GM21723 (cell line): ENCODE measurements around the gene ABCD1.
"Not testable (repeated sequence)": the region's sequence is repeated elsewhere in the genome, so short reads cannot be mapped to it uniquely, and the experiment has no call there.

Experiments used
- ATAC-seq: cut with Tn5 transposase; IDR thresholded peaks from one replicate; pipeline ENCODE4 v1.9.1; 2021; ENCODE audit warnings: mild to moderate bottlenecking, moderate library complexity; ENCODE audit not compliant: unreplicated experiment

ABCD1 gene

DNA sequence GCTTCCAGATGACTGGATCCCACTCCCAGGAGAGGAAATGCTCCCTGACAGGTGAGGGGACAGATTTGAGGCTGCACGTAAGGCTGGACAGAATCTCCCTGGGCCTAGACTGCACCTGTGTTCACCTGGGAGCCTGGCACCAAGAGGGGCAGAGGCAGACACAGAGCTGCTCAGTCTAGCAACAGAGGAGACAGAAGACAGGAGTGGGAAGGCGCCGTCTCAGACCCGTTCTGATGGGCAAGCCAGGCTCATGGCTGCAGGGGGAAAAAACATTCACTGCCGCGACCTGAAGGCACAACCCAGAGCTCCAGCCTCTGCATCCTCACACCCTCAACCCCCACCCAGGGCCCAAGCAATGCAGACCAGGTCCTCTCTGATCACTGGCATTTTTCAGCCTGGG, 17.2 kb upstream of the ABCD1 start:
- no peak for ATAC-seq

DNA sequence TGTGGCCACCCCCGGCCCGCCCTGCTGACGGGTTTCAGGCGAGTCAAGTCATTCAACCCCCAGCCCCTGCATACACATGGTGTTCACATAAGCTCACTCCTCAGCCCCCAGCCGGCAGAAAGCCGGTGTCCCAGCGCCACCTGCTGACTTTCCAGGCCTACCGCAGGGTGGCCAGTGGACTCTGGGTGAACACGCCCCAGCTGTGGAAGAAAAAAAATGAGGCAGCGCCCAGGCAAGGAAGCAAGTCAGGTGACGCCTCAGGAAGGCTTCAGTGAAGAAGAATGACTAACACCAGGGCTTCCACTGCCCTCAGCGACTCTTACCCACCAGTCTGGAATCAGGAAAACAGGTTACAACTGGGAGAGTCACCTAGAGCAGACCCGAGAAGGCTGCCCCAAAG, 16.2 kb upstream of the ABCD1 start:
- no peak for ATAC-seq

DNA sequence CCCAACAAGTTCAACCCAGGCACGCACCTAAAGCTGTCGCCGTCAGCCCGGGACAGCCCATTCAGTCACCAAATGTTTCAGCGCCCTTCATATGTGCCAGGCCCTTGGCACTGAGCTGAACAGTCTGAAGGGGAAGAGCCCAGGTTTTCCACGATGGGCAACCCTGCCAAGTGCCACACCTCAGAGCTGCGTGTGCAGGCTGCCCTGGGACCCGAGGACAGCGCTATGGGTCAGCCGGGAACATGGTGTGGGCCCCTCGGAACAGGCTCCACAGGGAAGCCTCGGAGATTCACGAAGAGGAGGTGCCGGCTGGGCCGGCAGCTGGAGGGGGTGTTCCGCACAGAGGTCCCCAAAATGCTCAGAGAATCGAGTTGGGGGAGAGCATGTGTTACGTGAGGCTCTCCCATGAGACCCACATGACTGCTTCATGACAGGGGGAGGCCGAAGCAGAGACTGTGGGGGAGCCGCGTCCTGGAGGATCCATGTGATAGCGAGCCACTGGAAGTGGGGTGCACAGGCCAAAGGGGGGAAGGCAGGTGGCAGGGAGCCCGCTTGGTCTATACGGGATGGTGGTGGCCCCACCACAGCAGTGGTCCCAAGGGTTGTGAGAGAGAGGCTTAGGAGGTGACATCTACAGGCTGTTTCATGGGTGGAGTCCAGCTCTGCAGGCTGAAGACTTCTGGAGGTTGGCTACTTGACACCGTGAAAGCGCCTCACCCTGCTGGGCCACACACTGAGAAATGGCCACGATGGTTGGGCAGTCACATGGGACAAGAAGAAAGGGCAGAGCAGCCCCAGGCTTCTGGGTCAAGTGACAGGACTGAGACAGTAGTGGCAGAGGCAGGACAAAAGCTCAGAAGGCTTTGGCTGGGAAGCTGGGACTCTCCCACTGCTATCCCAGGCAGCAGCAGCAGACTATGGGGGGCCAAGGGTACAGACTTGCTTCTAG, 14.7 kb upstream of the ABCD1 start:
- no peak for ATAC-seq

DNA sequence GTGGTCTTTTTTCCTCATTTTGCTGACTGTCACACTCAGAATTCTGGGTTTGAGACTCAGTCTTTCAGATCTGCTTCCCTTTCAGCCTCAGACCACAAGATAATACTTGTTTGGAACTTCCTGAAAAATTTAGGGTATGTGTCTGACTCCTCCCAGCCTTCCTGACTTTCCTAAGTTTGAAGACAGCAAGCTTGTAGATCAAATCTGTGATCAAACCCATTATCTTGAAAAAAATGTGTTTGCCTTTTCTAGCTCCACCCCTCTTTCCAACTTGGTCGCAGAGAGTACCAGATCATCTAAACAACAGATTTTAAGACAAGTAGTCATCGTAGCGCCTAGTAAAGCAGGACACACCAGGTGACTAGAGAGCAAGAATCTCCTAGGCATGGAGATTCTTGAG, 10.4 kb upstream of the ABCD1 start:
- ATAC-seq, result no peak

DNA sequence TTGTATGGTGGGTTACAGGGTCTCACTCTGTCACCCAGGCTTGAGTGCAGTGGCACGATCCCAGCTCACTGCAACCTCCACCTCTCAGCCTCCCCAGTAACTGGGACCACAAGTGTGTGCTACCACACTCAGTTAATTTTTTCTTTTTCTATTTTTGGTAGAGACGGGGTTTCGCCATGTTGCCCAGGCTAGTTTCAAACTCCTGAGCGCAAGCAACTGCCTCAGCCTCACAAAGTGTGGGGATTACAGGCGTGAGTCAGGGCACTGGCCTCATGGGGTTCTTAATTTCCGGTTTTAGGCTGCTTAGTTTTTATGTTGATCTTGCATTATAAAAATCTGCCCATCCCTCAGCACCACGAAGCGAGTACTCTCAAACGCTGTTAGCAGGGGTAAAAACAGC, 7.2 kb upstream of the ABCD1 start:
- no peak for ATAC-seq

DNA sequence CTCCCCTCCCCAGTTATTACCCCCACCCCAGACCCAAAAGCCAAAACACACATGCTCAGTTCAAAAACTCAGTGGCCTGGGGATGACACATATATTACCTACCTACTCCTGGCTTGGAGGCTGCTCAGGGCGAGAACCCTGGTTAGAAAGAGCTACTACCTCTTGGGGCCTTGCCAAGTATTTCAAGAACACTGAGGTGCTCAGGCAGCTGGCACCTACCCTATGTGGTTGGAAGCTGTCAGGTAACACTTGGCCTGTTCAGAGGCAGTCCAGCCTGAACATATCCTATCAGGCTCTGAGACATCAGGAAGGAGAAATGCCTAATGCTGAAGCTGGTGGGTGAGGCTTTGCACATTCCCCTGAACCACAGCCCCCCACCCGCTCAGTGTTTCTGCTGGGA, 5.4 kb upstream of the ABCD1 start:
- no peak for ATAC-seq

DNA sequence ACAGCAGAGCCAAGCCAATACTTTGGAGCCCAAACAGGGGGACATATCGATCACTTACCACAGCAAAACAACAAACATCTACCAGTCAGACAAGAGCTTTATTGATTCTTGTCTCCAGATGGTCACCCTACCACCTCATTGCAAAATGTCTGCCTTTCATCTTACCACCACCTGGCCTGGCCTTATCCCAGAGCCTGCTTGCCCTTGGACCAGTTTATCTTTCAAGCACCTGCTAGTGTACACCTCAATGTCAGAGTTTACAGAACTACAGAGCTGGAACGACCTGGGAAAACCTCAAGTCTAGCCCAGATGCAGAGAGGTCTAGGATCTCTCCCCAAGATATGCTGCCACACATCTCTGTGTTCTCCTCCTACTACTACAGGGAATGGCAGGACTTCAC, 5.0 kb upstream of the ABCD1 start:
- no peak for ATAC-seq

DNA sequence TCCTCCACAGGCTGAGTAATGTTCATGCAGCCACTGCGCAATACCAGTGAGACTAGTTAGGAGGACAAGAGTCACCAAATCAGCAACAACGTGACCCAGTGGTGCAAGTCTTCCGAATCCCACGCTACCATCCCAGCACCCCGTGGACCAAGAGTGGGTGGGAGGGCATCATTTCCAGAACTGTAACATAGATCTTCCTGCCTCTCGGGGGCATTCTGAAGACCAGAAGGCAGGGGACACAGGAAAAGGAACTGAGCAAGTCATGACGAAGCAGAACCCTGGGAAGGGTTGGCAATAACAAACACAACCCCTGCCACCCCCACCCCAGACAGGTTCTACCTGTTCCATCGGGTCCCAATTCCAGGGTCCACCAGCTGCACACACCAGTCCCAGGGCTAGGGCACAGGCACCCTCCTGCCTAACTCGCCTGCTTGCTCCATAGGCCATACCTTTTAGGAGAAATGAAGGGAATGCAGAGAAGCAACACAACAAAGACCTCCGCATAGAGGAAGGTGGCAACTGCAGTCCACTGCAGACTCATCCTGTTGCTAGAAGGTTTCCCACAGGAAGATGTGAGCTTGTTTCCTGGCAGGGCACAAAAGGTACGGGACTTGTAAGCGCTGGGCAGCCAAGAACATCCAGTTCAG, 1.8 kb upstream of the ABCD1 start:
- ATAC-seq, result no peak

DNA sequence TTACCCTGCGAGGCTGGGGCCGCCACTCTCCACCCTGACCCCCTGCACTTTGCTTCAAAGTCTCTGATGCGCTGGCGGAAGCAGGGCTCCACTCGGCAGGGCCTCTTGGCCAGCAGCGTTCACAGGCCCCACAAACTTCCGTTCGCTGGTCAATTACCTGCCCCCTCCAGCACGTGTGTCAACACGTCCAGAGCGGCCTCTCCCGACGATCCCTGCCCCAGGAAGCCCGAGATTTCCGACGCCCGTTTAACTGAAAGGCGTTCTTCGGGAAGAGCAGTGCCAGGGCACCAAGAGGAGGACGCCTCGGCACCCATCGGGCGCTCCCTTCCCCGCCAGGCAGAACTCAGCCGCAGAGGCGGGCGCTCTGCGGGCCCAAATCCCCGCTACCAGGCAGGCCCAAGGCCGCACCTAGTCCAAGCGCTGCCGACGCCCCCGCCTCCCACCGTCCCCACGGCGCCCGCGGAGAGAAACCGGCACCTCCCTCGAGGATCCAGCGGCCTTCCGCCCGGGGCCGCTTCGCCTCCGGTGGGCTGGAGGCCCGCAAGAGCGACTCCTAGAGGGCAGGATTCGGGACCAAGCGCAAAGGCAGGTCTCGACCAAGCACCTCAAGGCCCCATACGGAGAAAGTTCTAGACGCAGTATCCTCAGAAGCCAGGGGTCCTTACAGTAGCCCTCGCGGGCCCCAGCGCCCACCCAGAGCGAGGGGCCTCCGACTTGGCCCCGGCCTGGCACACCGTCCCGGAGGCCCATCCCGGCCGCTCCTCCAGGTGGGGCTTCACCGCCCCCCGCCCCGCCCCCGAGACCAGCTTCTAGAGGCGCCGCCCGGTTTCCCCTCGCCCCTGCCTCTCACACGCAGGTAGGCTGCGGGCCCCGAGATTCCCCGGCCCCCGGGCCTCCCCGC, 1.1 kb upstream of the ABCD1 start:
- peak; percentile 39 for ATAC-seq

DNA sequence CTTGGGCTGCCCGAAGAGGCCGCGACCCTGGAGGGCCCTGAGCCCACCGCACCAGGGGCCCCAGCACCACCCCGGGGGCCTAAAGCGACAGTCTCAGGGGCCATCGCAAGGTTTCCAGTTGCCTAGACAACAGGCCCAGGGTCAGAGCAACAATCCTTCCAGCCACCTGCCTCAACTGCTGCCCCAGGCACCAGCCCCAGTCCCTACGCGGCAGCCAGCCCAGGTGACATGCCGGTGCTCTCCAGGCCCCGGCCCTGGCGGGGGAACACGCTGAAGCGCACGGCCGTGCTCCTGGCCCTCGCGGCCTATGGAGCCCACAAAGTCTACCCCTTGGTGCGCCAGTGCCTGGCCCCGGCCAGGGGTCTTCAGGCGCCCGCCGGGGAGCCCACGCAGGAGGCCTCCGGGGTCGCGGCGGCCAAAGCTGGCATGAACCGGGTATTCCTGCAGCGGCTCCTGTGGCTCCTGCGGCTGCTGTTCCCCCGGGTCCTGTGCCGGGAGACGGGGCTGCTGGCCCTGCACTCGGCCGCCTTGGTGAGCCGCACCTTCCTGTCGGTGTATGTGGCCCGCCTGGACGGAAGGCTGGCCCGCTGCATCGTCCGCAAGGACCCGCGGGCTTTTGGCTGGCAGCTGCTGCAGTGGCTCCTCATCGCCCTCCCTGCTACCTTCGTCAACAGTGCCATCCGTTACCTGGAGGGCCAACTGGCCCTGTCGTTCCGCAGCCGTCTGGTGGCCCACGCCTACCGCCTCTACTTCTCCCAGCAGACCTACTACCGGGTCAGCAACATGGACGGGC, 579 bp downstream of the ABCD1 start:
- peak; percentile 9 for ATAC-seq

DNA sequence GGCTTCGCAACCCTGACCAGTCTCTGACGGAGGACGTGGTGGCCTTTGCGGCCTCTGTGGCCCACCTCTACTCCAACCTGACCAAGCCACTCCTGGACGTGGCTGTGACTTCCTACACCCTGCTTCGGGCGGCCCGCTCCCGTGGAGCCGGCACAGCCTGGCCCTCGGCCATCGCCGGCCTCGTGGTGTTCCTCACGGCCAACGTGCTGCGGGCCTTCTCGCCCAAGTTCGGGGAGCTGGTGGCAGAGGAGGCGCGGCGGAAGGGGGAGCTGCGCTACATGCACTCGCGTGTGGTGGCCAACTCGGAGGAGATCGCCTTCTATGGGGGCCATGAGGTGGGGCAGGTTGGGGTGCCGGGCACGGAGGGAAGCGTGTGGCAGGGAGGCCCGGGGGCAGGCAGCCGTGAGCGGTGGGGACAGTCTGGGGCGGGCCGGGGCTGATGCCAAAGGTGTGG, 1.2 kb downstream of the ABCD1 start:
- ATAC-seq, result no peak

DNA sequence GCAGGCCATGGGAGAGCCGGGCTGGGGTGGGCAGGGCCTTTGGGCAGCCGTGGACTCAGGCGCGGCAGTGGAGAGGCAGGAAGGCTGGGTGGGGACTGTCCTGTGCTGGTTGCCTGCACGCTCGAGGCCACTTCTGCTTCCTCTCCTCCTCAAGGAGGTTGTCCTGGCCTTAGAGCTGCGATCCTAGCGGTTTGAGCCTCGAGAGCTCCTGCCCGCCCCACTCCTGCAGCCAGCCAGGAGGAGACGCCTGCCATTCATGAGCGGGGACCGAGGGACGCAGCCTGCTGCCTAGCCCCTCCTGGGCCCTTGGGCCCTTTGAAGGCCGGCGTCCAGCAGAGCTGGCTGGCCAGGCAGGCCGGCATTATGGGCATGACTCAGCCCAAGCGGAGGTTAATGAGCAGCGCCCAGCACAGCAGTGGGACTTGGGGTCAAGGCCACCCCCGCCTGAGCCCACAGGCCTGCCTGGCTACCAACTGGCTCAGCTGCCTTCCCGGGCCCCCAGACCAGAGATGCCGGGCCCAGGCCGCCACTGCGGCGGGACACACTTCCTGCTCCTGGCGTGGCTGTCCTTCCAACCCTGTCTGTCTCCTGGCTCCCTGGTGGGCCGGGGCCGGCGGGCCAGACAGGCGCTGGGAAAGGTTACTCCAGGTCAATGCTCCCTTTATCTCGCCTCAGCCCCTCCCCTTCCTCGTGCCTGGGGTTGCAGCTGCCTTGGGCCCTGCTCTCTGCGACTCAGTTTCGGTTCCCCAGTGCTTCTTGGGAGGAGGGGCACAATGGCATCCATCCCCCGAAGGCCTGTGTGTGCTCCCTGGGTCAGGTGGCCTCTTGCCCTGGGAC, 1.8 kb downstream of the ABCD1 start:
- peak; percentile 50 for ATAC-seq

DNA sequence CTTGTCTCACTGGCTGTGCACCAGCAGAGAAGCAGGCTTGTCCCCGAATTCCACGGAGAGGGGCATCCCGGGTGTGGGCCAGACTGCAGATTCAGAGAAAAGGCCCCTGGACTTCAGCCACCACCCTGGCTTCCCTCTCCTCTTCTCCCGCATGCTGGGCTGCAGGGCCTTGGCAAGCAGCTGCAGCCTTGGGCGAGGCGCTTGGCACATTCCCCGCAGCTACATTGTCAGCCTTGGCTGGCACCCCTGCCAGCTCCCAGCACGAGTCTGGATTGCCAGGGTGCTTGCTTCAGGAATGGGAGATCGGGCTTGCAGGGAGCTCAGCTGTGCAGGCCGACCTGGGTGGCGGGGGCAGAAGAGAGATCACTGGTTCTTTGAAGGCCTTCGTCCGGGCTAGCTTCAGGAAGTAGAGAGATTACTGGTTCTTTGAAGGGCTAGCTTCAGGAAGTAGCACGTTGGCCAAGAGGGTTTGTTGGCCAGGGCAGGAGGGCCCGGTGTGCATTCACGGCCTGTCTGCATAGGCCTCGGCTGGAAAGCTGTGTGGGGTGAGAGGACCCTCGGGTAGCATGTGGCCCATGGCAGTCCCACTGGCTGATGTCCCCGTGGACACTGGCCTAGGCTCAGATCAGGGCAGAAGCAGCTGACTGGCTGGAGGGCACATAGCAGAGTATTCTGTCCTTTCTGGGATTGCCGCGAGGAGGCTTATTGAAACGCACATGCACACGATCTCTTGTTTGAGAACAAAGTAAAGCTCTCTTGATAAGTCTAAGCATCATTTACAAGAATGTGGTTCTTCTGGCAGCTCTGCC, 2.7 kb downstream of the ABCD1 start:
- ATAC-seq, result no peak

DNA sequence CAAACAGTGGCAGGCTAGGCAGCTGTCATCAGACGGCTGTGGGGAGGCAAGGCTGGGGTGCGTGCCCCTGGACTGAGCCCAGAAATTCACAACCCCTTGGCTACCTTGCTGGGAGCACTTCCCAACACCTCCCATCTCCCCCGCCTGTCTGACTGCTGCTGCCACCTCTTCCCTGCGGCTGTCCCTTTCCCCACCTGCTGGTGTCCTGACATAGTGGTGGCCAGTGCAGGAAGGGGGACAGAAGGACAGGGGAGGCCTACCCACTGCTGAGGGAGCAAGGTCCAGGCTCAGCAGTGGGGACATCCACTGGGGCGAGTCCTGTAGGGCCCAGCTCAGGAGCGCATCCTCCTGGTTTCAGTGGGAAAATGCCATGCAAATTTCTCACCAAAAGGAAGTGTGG, 3.4 kb downstream of the ABCD1 start:
- ATAC-seq, result no peak

DNA sequence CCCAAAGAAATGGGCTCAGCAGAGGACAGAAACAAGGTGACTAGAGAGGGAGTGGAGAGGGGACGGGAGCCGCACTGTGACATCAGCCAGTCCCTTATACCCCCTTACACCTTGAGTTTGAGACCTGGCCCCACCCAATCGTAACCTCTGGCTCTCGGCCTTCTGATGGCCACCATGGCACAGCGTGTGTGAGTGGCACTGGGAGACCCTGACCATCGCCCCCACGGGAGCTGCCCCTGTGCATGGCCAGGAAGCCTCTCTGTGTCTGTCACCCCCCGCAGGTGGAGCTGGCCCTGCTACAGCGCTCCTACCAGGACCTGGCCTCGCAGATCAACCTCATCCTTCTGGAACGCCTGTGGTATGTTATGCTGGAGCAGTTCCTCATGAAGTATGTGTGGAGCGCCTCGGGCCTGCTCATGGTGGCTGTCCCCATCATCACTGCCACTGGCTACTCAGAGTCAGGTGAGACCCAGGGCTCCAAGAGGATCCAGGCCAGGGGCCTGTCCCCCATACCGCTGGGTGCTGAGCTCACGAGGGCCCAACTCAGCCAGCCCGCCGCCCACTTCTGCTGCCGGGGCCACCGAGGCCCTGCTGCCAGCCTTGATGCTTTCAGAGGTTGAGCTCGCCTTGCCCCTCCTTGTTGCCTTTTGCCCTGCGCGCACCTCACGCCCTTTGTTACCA, 4.4 kb downstream of the ABCD1 start:
- no peak for ATAC-seq

DNA sequence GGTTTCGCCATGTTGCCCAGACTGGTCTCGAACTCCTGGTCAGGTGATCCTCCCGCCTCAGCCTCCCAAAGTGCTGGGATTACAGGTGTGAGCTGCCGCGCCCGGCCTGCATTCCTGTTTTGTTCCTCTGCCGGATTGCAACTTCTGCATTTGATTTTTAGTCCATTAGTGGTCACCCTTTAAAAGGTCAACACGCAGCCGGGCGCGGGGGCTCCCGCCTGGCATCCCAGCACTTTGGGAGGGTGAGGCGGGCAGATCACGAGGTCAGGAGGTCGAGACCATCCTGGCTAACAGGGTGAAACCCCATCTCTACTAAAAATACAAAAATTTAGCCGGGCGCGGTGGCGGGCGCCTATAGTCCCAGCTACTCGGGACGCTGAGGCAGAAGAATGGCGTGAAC, 5.5 kb downstream of the ABCD1 start:
- ATAC-seq, result not testable (repeated sequence)

DNA sequence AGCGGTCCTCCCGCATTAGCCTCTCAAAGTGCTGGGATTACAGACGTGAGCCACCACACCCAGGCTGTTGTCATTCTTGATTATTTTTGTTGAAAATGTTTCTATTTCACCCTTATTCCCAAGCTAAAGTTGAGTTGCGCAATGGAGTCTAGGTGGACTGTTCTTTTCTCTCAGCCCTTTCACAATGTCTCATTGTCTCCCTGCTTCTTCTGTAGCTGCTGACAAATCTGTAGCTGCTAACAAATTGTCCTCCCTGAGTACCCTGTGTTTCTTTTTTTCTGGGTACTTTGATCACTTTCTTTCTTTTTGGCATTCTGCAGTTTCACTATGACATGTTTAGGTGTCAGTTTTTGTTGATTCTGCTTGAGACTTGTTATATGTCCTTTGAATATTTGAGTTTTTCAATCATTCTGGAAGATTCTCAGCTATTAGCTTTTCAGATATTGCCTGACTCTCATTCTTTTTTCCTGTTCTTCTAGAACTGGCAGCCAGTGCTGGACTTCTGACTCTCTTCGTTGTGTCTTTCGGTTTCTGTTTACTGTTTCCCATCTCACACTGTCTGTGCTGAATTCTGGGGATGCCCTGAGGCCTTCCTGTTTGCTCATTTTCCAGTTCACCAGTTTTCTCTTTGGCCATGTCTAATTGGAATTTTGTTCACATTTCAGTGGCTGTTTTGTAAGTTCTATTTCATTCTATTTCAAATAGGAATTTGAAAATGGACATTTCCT, 6.6 kb downstream of the ABCD1 start:
- ATAC-seq, result no peak

DNA sequence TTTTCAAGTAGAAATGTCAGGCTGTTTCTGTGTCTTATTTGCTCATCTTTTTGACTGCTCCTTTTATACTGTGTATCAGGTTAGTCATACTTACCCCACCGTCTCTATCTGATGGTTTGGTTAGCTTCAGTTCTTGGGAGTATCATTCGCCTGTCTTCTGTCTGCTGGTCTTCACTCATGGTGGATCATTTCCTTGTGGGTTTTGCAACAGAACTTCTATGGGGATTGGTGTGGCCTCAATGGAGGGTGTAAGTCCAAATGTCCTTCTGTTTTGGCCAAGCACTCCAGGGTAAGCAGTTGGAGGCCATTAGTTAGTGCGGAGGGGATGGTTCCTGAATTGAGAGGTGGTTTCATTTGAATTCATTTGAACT, 7.2 kb downstream of the ABCD1 start:
- no peak for ATAC-seq
